ENCODE measurements around the gene GATA5. TPM values are rescaled to one million over a fixed set of nuclear protein-coding genes. Genes with fewer than 3 reads are reported as not detected.

Gene GATA5
- total RNA-seq, 4 donors from 2014 or later: 0.23 to 2.1 (median 1.2) TPM

DNA sequence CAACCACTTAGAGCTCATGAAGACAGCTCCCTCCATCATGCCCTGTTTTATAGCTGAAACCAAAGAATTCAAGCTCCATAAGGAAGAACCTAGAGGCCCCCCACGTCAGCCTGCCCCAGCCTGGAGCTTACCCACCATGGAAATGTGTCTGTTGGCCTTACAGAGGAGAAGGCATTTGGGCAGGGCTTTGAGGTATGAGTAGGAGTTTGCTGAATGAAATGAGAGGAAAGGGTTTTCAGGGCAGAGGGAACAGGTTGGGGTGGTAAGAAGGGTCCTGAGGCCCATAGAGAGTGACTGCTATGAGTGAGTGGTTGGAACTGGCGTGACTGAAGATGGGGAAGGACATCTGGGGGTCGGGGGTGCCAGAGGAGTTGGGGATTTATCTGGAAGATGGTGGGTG, 12.7 kb upstream of the GATA5 start:
- Histone ChIP-seq H3K36me3 (no peaks in the 10 kb centered on the region), H3K27me3 (peaks cover 67% of the 10 kb centered on the region), H3K9me3 (no peaks in the 10 kb centered on the region), H3K4me1 (peaks cover 17% of the 10 kb centered on the region), H3K4me3 (no peak overlapping the region), H3K27ac (no peak overlapping the region)
- WGBS: 79% methylated on average over 3 of the region's 3 CpGs
- TF ChIP-seq POLR2AphosphoS5 (IDR thresholded peaks at IDR 0.05): no peak
- no peak for TF ChIP-seq POLR2A (IDR thresholded peaks at IDR 0.05)
- TF ChIP-seq EP300 (IDR thresholded peaks at IDR 0.05): no peak
- TF ChIP-seq, protein P1, sequence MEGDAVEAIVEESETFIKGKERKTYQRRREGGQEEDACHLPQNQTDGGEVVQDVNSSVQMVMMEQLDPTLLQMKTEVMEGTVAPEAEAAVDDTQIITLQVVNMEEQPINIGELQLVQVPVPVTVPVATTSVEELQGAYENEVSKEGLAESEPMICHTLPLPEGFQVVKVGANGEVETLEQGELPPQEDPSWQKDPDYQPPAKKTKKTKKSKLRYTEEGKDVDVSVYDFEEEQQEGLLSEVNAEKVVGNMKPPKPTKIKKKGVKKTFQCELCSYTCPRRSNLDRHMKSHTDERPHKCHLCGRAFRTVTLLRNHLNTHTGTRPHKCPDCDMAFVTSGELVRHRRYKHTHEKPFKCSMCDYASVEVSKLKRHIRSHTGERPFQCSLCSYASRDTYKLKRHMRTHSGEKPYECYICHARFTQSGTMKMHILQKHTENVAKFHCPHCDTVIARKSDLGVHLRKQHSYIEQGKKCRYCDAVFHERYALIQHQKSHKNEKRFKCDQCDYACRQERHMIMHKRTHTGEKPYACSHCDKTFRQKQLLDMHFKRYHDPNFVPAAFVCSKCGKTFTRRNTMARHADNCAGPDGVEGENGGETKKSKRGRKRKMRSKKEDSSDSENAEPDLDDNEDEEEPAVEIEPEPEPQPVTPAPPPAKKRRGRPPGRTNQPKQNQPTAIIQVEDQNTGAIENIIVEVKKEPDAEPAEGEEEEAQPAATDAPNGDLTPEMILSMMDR (IDR thresholded peaks at IDR 0.05): no peak
- no peak for DNase-seq (ENCODE audit: low spot score in 2 of 2)

- peaks cover 70% of the 10 kb centered on the region for H3K27me3 ChIP-seq
- peaks cover 18% of the 10 kb centered on the region for H3K4me1 ChIP-seq
- TF ChIP-seq POLR2A (IDR thresholded peaks at IDR 0.05): no peak
- TF ChIP-seq, protein P1 (IDR thresholded peaks at IDR 0.05): no peak
- TF ChIP-seq EP300 (IDR thresholded peaks at IDR 0.05): no peak
- no peak for TF ChIP-seq POLR2AphosphoS5 (IDR thresholded peaks at IDR 0.05)
- DNase-seq (ENCODE audit: low spot score in 2 of 2): no peak
- no peaks in the 10 kb centered on the region for H3K36me3 ChIP-seq
- 56% methylated on average over 9 of the region's 14 CpGs for WGBS
- no peak overlapping the region for H3K27ac ChIP-seq
- no peaks in the 10 kb centered on the region for H3K9me3 ChIP-seq
- no peak overlapping the region for H3K4me3 ChIP-seq
Observed at GRCh38 chr20:62487561-62488354, 12.0 kb upstream of the GATA5 start.

DNA sequence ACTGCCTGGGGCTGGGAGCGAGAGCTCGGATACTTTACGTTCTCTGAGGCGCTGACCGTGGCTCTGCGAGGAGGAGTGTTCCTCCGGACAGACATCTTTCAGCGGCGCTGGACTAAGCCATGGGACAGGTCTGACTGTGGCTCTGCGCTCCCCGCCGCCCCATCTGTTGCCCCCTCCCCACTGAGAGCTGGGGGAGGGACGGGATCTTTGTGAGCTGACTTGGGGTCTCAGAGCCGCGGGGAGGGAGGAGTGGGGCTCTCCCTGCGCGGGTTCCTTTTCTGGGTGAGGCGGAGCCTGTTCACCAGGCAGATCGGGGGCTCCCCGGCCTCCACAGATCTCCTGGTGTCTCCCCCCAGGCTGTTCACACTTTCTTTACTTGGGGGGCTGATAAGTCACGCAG, 11.3 kb upstream of the GATA5 start:
- no peak overlapping the region for H3K4me3 ChIP-seq
- TF ChIP-seq EP300 (IDR thresholded peaks at IDR 0.05) (no peak), POLR2A (IDR thresholded peaks at IDR 0.05) (no peak), POLR2AphosphoS5 (IDR thresholded peaks at IDR 0.05) (no peak)
- TF ChIP-seq, protein P1 (IDR thresholded peaks at IDR 0.05): no peak
- 62% methylated on average over 17 of the region's 21 CpGs for WGBS
- no peak overlapping the region for H3K27ac ChIP-seq
- H3K4me1 ChIP-seq: peaks cover 25% of the 10 kb centered on the region
- DNase-seq (ENCODE audit: low spot score in 2 of 2): no peak
- H3K27me3 ChIP-seq: peaks cover 75% of the 10 kb centered on the region
- no peaks in the 10 kb centered on the region for H3K9me3 ChIP-seq
- no peaks in the 10 kb centered on the region for H3K36me3 ChIP-seq

DNA sequence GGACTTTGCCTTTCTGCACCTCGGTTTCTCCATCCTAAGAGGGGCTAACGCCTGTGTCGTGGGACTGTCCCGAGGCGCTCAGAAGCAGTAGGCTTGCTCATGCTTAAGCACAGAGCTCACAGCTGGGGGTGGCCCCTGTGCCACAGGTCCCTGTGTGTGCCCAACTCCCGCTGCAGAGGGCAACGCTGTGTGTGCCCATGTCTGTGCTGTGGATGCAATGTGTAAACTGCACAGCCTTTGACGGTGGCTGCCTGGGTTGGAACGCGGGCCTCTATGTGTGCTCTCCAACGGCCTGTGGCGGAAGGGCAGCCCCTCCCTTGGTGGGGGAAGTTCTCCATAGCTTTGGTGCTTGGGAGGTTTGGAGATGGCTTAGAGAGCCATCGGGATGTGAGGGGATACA, 10.7 kb upstream of the GATA5 start:
- Histone ChIP-seq H3K4me1 (peaks cover 30% of the 10 kb centered on the region), H3K27me3 (peaks cover 80% of the 10 kb centered on the region), H3K4me3 (no peak overlapping the region), H3K27ac (no peak overlapping the region), H3K9me3 (no peaks in the 10 kb centered on the region), H3K36me3 (no peaks in the 10 kb centered on the region)
- no peak for TF ChIP-seq POLR2A (IDR thresholded peaks at IDR 0.05)
- TF ChIP-seq, protein P1 (IDR thresholded peaks at IDR 0.05): no peak
- no peak for TF ChIP-seq EP300 (IDR thresholded peaks at IDR 0.05)
- TF ChIP-seq POLR2AphosphoS5 (IDR thresholded peaks at IDR 0.05): no peak
- no peak for DNase-seq (ENCODE audit: low spot score in 2 of 2)
- WGBS: 78% methylated on average over 12 of the region's 13 CpGs

- Histone ChIP-seq H3K9me3 (no peaks in the 10 kb centered on the region), H3K4me1 (peaks cover 30% of the 10 kb centered on the region), H3K36me3 (no peaks in the 10 kb centered on the region), H3K27ac (no peak overlapping the region), H3K4me3 (no peak overlapping the region), H3K27me3 (peaks cover 88% of the 10 kb centered on the region)
- no peak for TF ChIP-seq POLR2AphosphoS5 (IDR thresholded peaks at IDR 0.05)
- TF ChIP-seq, protein P1 (IDR thresholded peaks at IDR 0.05): no peak
- no peak for TF ChIP-seq EP300 (IDR thresholded peaks at IDR 0.05)
- TF ChIP-seq POLR2A (IDR thresholded peaks at IDR 0.05): no peak
- 66% methylated on average over 7 of the region's 17 CpGs for WGBS
- no peak for DNase-seq (ENCODE audit: low spot score in 2 of 2)
Observed at GRCh38 chr20:62485701-62486089, 9.9 kb upstream of the GATA5 start.

Measured in suprapubic skin (tissue), 4 donors.